GM10847 (cell line): ENCODE results near the gene CAMK2G.

Experiments used
- POLR2A ChIP-seq: IDR thresholded peaks from 2 replicates; pipeline ENCODE4 v1.6.1; 2011; ENCODE audit not compliant: insufficient read length; ENCODE audit errors: extremely low read depth

Gene CAMK2G

DNA sequence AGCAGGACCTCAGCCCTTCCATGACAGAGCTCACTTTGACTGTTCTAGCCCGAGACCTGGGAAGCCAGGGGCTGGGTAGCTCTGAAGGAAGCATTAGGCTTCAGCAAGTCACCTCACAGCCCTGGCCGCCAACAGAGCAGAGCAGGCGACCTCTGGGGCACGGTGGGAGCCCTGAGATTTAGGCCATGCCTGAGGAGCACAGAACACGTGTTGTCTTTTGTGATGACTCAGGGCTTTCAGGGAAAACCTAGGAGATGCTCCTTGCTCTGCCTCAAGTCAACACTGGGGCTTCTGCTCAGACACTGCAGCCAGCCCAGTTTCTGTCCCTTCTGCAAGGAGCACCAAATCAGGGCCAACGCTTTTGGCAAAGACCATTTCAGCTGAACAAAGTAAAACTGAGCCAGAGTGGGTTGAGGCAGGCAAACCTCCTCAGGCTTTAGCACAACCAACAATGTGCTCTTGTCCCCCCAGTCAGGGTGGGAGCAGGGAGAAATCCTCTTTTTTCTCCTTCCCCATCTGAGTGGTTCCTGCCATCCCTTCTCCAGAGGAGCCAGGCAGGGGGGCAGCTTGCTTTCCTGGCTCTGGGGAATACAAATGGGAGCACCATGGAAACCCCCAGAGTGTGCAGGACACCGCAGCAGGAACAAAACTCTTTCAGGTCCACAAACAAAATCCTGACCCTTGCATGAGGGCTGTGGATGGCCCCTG, 14.4 kb downstream of the CAMK2G start:
- TF ChIP-seq POLR2A, result no peak

GRCh38 chr10:73859428-73859783, 14.9 kb downstream of the CAMK2G start:
- no peak for TF ChIP-seq POLR2A

- TF ChIP-seq POLR2A, result no peak
These were observed 15.5 kb downstream of the CAMK2G start for GRCh38 chr10:73858750-73859427.

DNA sequence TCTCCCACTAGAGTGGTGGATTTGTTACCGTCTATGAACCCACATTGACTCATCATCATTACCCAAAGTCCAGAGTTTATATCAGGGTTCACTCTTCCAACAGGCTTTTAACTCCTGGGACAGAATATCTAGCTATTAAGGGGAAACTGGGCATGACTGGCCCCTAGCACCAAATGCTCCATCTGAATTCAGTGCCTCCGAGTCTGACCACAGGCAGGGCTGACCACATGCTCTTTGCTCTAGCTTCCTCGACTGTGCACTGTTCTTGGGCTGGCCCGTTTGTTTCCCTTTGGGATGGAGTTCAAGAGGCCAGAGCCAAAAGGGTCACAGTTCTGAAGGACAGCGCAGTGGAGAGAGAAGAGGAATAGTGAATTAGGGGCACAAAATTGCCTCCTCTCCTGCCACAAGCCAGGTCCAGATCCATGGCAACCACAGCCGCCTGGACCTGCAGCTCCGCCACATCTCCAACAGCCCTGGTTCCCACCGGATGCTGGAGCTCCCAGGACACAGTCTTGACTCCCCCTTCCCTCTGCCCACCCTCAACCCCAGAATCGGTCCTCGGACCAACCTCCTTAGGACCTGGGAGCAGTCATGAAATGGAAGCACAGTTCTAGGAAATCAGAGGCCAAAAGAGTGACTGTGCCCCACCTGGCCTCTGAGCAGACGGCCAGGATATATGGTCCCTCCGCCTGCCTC, 16.2 kb downstream of the CAMK2G start:
- TF ChIP-seq POLR2A, result no peak

GRCh38 chr10:73857446-73857845, 16.9 kb downstream of the CAMK2G start:
- no peak for TF ChIP-seq POLR2A

DNA sequence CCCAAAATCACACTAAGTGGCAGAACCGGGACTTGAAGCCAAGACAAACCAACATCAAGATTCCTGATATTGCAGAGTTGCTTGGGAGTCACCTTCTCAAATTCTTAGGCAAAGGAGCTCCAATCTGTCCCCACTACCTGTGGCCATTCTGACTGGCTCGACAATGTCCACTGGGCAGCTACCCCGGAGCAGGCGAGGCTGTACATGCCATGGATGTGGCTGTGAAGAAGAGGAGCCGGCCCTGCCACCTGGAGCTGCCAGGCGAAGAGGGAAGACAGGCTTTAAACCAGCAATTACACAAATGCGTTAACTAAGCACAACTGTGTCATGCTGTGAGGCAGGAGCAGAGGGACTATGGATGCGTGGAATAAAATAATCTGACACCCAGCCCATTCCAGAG, 18.1 kb downstream of the CAMK2G start:
- no peak for TF ChIP-seq POLR2A

- no peak for TF ChIP-seq POLR2A
These were observed 18.9 kb downstream of the CAMK2G start for GRCh38 chr10:73855413-73855812.

GRCh38 chr10:73854310-73854709, 20.0 kb downstream of the CAMK2G start:
- no peak for TF ChIP-seq POLR2A

GRCh38 chr10:73853196-73853595, 21.2 kb downstream of the CAMK2G start:
- no peak for TF ChIP-seq POLR2A

DNA sequence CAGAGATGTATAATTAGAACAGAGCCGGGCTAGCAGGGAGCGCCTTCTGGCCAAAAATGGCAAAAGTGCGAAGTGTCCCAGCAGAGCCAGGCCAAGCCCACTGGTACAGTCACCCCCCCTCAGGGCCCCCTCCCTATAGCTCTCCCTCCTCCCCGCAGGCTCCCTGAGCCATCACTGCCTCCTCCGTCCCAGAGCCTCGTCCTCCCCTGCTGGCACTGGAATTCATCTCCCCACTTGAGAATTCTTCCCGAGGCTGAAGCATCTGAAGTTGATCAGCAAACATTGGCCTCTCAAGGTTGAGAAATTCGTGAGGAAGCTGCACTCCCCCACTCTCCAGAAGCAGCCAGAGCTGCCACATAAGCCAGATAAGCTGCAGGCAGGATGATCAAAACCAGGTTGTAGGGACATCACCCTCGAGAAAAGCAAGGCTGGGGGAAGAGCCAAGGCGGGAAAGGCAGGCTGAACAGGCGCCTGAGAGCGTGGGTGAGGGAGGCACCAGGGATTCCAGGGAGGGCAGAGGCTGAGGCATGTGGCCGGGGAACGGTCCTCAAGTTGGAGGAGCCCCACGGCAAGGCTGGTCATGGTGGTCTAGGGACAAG, 23.4 kb downstream of the CAMK2G start:
- no peak for TF ChIP-seq POLR2A

DNA sequence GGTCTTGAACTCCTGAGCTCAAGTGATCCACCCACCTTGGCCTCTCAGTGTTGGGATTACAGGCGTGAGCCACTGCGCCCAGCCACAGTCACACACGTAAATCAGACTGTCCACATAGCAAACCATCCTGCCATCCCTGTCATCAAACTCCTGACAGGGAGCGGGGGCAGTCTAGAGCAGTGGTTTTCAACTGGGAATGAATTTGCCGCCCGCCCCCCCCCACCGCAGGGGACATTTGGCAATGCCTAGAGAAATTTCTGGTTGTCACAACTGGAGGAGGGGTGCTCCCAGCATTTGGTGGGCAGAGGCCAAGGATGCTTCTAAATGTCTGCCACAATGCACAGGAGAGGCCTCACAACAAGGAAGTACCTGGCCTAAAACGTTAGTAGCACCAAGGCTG, 24.1 kb downstream of the CAMK2G start:
- TF ChIP-seq POLR2A, result no peak

- TF ChIP-seq POLR2A, result no peak
These were observed 25.4 kb downstream of the CAMK2G start for GRCh38 chr10:73848821-73849489.

DNA sequence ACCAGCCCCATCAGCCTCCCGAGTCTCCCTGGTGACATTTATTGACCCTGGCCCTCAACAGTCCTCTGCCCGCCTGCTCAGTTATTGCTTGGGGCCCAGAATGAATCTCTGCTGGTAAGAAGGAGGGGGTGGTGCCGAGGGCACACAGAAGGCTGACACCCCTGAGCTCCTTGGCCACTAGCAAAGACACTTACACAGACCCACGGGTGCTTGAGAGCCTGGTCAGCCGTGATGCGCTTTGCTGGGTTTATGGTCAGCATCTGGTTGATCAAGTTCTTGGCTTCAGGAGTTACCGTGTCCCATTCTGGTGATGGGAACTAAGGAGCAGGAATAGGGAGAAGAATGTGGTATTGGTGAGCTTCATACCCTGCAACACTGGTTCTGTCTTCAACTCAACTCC, 27.3 kb downstream of the CAMK2G start:
- TF ChIP-seq POLR2A, result no peak

DNA sequence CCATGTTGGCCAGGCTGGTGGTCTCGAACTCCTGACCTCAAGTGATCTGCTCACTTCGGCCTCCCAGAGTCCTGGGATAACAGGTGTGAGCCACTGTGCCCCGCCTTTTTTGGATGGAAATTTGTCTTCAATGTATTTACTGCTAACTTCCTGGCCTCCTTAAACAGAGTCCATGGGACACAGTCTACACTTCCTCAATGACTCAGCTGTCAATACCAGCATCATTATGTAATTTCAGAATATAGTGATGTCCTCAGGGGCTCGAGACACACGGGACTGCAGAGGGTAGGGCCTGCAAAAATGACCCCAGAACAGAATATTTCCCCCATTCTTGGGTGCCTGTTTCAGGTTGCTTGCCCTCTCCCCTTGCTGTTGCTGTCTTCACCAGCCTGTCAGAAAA, 31.1 kb downstream of the CAMK2G start:
- no peak for TF ChIP-seq POLR2A

GRCh38 chr10:73842349-73842748, 32.0 kb downstream of the CAMK2G start:
- no peak for TF ChIP-seq POLR2A
